Activated CD8-positive, alpha-beta memory T cell treated with anti-CD3 and anti-CD28 coated beads for 24 hours (primary cell): ENCODE results near the gene SAMM50.

ENCODE experiments used
- DNase-seq: peaks from one replicate; pipeline ENCODE4 v3.0.0-alpha.2; 2020

SAMM50 gene

GRCh38 chr22:43946384-43946667, 8.9 kb upstream of the SAMM50 start:
- no peak for DNase-seq

- DNase-seq = no peak
Measured at GRCh38 chr22:43948836-43949406, 6.3 kb upstream of the SAMM50 start.

- no peak for DNase-seq
Measured at GRCh38 chr22:43951391-43951790, 3.9 kb upstream of the SAMM50 start.

GRCh38 chr22:43951966-43952365, 3.3 kb upstream of the SAMM50 start:
- DNase-seq = no peak

GRCh38 chr22:43953988-43954785, 1.1 kb upstream of the SAMM50 start:
- DNase-seq = no peak

GRCh38 chr22:43955883-43956782, 891 bp downstream of the SAMM50 start:
- DNase-seq = no peak

GRCh38 chr22:43956805-43957463, 1.7 kb downstream of the SAMM50 start:
- DNase-seq = no peak

GRCh38 chr22:43957871-43958270, 2.6 kb downstream of the SAMM50 start:
- DNase-seq = no peak

GRCh38 chr22:43964314-43964857, 9.1 kb downstream of the SAMM50 start:
- DNase-seq = no peak

GRCh38 chr22:43967069-43967468, 11.8 kb downstream of the SAMM50 start:
- no peak for DNase-seq

GRCh38 chr22:43968614-43969013, 13.4 kb downstream of the SAMM50 start:
- no peak for DNase-seq

- DNase-seq = no peak
Measured at GRCh38 chr22:43969021-43969878, 14.0 kb downstream of the SAMM50 start.

GRCh38 chr22:43969989-43970755, 14.9 kb downstream of the SAMM50 start:
- no peak for DNase-seq

- DNase-seq = no peak
Measured at GRCh38 chr22:43971112-43971511, 15.9 kb downstream of the SAMM50 start.

GRCh38 chr22:43972931-43973462, 17.8 kb downstream of the SAMM50 start:
- no peak for DNase-seq

GRCh38 chr22:43974028-43974545, 18.8 kb downstream of the SAMM50 start:
- DNase-seq = no peak

- no peak for DNase-seq
Measured at GRCh38 chr22:43975041-43975440, 19.8 kb downstream of the SAMM50 start.

- DNase-seq = no peak
Measured at GRCh38 chr22:43976861-43977795, 21.9 kb downstream of the SAMM50 start.

- DNase-seq = no peak
Measured at GRCh38 chr22:43978558-43978957, 23.3 kb downstream of the SAMM50 start.

GRCh38 chr22:43980579-43980978, 25.3 kb downstream of the SAMM50 start:
- no peak for DNase-seq
